ENCODE results near the gene AFF3.
"Not testable (repeated sequence)": the region's sequence is repeated elsewhere in the genome, so short reads cannot be mapped to it uniquely, and the experiment has no call there.

AFF3 gene

DNA sequence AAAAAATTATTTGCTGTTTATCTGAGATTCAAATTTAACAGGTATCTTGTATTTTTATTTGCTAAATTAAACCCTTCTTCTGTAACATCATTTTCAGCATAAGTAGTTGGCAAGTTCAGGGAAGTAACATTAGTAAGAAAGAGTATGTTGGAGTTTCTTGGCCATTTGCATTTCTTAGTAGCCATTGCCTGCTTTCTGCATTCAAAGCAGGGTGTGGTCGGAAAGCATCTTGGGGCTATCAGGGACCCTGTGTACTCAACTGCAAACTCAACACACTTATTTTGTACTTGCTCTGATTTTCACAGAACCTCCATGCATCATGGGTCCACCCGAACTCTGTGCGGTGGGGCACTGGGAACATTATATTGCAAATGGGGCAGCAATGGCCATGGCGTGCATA, 622.2 kb downstream of the AFF3 start:
- FAIRE-seq (no peak), DNase-seq (ENCODE audit: low spot score) (no peak)

DNA sequence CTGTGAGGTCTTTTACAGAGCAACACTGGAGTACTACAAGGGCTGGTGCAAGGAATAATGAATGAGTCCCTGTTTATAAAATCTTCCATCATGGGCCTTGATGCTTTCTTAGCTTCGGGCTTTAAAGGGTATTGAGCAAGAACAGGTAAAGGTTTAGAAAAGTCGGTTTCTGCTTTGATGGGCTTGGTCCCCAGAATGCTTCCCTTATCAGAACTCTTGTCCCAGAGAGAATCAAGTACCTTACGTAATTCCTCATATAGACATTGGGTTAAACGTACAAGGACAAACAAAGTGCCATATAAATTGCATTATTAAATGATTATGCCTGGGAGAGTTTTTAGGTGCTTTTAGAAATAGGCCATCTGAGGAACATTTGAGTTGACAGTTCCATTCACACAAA, 628.0 kb downstream of the AFF3 start:
- DNase-seq (ENCODE audit: low spot score) (no peak), FAIRE-seq (no peak)

DNA sequence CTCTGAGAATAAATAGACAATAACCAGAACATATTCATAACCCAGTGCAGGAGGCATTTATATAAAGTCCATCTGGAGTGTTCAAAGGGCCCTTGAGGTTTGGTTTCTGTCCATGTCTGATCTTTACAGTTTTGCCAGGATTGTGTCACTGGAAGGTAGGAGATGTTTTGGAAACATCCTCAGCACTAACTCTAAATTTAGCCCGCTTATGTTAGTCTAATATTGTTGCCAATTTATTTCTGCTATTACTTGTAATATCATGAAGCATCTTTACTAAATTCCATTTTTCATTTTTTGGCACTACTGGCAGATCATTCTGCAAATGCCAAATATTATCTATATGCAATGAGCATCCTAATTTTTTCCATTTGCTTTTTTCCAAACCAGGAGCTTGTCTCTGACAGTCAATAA, 630.2 kb downstream of the AFF3 start:
- no peak for FAIRE-seq
- DNase-seq (ENCODE audit: low spot score): no peak

DNA sequence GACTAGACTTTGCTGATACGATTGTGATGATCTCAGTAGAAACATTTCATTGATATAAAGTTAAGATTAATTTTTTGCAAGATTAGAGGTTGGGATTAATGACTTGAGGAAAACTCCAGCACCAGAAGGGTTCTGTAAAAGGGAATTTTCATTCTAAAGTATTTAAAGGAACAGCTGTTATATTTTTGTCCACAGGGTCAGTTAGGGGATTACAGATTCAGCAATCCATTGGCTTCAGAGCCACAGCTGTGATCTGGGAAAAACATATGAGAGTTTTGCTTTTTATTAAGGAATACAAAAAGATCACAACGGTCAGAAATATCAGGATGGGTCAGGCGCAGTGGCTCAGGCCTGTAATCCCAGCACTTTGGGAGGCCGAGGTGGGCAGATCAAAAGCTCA, 633.0 kb downstream of the AFF3 start:
- FAIRE-seq: no peak
- DNase-seq (ENCODE audit: low spot score): no peak

DNA sequence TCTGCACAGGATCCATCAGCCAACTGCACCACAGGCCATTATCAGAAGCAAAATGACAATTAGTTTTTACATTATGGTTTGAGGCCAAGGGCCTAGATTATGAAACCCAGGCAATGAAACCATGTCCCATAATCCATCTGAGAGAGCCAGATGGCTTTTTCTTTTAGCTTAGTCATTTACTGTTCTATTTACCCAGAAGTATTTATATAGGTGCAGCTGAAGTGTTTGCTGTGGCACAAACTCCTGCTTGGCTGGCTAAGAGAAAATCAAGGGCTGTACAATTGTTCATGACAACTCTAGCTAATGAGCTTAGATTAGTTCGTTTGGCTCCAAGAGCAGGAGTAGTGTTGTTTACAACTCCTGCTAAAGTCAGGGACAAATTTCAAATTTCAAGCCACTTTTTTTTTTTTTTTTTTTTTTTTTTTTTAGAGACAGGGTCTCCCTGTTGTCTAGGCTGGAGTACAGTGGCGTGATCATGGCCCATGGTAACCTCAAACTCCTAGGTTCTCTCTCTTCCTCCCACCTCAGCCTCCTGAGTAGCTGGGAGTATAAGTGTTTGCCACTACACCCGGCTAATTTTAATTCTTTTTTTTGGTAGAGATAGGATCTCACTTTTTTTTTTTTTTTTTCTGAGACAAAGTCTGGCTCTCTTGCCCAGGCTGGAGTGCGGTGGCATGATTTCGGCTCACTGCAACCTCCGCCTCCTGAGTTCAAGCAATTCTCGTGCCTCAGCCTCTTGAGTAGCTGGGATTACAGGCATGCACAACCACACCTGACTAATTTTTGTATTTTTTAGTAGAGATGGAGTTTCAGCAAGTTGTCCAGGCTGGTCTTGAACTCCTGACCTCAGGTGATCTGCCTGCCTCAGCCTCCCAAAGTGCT, 634.2 kb downstream of the AFF3 start:
- FAIRE-seq (no peak), DNase-seq (ENCODE audit: low spot score) (no peak)

DNA sequence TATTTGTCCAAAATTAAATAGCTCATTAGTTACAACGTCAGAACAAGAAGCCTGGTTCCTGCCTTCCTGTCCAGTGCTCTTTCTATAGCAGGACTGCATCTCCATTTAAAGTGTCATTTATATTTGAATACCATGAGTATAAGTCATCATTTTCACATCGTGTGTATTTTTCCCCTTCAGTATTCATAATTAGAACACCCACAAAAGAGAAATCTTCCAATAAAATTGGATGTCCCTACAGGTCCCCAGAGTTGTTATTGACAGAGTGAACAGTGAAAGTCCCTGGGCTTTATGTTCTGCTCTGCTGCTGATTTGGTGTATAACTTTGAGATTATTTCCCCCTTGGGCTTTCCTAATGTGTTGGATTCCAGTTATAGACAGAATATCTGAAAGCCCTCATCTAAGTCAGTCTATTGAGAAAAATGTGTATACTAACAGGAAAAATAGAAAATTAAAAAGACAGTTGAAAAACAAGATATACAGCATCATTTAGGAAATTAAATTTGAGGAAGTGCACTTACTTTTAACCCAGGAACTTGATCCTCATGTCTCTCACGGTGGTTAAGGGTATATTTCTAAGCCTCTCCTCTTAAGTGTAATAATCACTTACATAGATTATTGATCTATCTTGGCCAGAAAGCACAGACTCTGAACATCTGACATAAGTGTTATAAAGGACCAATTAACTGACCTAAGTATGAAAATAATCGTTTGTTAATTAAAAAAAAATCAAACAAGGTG, 637.4 kb downstream of the AFF3 start:
- FAIRE-seq (no peak), DNase-seq (ENCODE audit: low spot score) (no peak)

DNA sequence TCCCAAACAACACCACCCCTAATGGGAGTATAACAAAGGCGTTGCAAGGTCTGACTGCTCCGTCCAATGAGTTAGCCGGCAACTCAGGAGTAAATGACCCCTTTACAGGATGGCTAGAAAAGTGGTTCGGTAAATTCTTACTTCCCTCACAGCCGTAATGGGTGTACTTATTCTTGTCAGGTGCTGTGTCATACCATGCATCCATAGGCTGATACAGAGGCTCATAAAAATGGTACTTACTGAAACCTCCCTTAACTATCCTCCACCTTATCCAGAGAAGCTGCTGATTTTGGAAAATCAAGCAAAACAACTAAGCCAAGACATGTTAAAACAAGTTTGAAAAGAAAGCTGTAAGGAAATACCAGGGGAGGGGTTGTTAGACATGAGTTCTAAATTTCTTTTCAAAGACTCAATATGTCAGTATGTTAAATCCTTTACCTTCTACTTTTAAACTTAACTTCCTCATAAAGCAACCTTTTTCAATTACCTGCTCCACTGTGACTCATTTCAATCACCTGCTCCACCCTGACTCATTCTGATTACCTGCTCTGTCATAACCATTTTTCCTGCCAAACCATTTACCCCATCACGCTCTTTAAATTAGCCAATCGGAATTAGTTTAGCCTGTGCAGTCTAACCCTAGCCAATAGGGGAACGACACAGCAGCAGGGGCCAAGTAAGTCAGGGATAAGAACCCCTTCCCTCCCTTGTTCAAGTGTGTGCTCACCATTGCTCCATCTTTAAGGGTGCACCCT, 638.6 kb downstream of the AFF3 start:
- FAIRE-seq; DNase-seq (ENCODE audit: low spot score): not testable (repeated sequence)

DNA sequence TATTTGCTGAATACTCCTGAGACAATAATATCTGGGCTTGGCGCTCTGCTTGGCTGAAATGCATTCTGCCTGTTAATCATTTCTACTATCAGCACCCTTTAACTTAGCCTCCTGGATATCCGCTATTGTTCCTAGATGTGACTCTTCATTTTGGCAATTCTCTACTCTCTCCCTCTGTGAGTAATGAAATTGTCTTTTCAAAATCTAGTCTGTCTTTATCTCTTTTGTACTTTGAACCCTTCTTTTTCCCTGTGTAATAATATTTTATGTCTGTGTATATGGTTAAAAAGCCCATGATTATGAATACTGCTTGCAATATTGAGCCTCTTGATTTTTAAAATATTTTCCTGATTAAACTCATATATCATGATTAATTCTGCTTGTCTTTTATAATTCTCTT, 646.4 kb downstream of the AFF3 start:
- FAIRE-seq (no peak), DNase-seq (ENCODE audit: low spot score) (no peak)
